Stomach (tissue), 4 donors: ENCODE measurements around the gene SIRPA.

Experiments
- EP300 ChIP-seq: sonication (generic); formaldehyde crosslinking; IDR thresholded peaks from one replicate; pipeline ENCODE4 v1.6.1; 2017; ENCODE audit warnings: antibody characterized with exemption
- POLR2A ChIP-seq, 4 donors: fragments of 450-650 bp; IDR thresholded peaks; one replicate each; pipeline ENCODE4 v1.6.1; 2016; ENCODE audit warnings: antibody characterized with exemption in 4 of 4, control low read depth in 2 of 4, mild to moderate bottlenecking in 1 of 4, moderate library complexity in 1 of 4
- POLR2AphosphoS5 ChIP-seq, 3 donors: sonication (generic); formaldehyde crosslinking; IDR thresholded peaks; one replicate each; pipeline ENCODE4 v1.6.1; 2016; ENCODE audit warnings: antibody characterized with exemption in 3 of 3
- TF ChIP-seq, protein P1 (sequence below), 7 experiments: fragments of 450-650 bp in 4 of 7; fragments of 200-600 bp in 3 of 7; sonication (generic) in 3 of 7; IDR thresholded peaks; one replicate each; pipeline ENCODE4 v1.5.1; 2016 to 2019; ENCODE audit warnings: antibody characterized with exemption in 7 of 7, control low read depth in 2 of 7, mild to moderate bottlenecking in 1 of 7

DNA sequence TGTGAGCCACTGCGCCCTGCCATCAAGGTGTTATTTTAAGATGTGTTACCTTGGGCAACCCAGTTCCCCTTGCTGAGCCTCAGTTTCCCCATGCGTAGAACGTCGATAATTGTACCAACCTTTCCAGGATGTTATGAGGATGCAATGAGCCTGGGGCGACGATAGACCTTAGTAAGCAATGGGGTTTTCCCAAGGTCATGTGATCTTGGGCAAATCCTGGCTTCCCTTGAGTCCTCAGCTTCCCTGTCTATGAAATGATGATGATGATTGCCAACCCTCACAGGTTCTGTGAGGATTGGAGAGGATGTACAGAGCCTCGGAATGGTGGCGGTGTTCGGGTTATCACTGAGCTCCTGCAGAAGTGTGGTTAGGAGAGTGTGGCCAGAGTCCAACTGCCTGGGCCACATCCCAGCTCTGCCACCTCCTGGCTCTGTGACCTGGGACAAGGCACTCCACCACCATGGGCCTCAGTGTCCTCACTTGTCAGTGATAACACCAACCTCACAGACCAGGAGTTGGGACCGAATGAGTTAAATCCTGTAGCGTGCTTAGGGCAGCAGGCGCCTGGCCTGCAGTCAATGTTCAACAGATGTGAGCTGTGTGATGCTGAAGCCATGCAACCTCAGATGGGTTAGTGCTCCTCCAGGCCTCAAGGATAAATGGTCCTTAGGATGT is 23.4 kb downstream of the SIRPA start:
- TF ChIP-seq, protein P1, sequence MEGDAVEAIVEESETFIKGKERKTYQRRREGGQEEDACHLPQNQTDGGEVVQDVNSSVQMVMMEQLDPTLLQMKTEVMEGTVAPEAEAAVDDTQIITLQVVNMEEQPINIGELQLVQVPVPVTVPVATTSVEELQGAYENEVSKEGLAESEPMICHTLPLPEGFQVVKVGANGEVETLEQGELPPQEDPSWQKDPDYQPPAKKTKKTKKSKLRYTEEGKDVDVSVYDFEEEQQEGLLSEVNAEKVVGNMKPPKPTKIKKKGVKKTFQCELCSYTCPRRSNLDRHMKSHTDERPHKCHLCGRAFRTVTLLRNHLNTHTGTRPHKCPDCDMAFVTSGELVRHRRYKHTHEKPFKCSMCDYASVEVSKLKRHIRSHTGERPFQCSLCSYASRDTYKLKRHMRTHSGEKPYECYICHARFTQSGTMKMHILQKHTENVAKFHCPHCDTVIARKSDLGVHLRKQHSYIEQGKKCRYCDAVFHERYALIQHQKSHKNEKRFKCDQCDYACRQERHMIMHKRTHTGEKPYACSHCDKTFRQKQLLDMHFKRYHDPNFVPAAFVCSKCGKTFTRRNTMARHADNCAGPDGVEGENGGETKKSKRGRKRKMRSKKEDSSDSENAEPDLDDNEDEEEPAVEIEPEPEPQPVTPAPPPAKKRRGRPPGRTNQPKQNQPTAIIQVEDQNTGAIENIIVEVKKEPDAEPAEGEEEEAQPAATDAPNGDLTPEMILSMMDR (IDR thresholded peaks at IDR 0.05), result no peak
- TF ChIP-seq POLR2A (IDR thresholded peaks at IDR 0.05), result no peak
- TF ChIP-seq POLR2AphosphoS5 (IDR thresholded peaks at IDR 0.05), result no peak
- no peak for TF ChIP-seq EP300
